GM12873 (cell line): ENCODE data around the gene ZNF778.

ENCODE experiments used
- CTCF ChIP-seq: IDR thresholded peaks from 2 replicates; pipeline ENCODE4 v1.5.1; 2012; ENCODE audit warnings: low read depth, mild to moderate bottlenecking, moderate library complexity, low read length, control low read depth; ENCODE audit not compliant: insufficient read depth; ENCODE audit errors: missing control alignments

ZNF778 gene

DNA sequence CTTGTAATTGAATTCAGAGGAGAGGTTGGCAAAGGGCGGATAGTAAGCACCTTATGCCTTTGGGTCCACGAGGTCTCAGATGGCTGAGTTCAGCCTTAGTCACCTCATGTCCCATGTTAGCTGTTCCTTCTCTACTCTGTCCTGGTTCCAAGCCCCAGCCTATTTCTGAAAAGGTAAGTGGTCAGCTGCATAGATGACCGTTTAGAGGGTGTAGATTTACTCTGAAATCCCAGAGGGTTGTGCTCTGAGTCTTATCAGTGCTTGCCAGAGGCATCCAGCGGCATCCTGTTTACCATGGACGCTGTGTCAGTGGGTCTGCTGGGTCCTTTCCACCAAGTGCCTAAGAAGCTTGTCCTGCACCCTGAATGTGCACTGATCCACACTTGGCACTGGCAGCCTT, 1.9 kb downstream of the ZNF778 start:
- TF ChIP-seq CTCF: no peak

GRCh38 chr16:89221604-89222003, 4.1 kb downstream of the ZNF778 start:
- TF ChIP-seq CTCF: no peak

GRCh38 chr16:89222931-89223330, 5.4 kb downstream of the ZNF778 start:
- no peak for TF ChIP-seq CTCF

GRCh38 chr16:89224665-89225064, 7.2 kb downstream of the ZNF778 start:
- TF ChIP-seq CTCF: no peak

DNA sequence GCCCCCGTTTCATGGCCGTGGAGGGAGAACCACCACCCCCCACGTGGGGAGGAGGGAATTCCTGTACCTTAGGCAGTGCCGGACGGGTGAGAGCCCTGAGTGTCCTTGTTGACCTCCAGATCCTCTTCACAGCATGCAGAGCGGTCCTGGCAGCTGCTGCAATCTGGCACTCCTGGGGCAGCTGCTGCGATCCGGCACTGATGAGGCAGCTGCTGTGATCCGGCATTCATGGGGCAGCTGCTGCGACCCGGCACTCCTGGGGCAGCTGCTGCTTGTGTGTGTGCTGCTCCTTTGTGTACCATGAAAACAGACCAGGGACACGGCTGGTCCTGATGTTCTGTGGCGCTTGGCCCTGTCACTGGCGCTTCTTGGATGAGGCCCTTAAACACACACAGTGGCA, 12.8 kb downstream of the ZNF778 start:
- no peak for TF ChIP-seq CTCF

- TF ChIP-seq CTCF: no peak
Measured at GRCh38 chr16:89232107-89232506, 14.6 kb downstream of the ZNF778 start.

DNA sequence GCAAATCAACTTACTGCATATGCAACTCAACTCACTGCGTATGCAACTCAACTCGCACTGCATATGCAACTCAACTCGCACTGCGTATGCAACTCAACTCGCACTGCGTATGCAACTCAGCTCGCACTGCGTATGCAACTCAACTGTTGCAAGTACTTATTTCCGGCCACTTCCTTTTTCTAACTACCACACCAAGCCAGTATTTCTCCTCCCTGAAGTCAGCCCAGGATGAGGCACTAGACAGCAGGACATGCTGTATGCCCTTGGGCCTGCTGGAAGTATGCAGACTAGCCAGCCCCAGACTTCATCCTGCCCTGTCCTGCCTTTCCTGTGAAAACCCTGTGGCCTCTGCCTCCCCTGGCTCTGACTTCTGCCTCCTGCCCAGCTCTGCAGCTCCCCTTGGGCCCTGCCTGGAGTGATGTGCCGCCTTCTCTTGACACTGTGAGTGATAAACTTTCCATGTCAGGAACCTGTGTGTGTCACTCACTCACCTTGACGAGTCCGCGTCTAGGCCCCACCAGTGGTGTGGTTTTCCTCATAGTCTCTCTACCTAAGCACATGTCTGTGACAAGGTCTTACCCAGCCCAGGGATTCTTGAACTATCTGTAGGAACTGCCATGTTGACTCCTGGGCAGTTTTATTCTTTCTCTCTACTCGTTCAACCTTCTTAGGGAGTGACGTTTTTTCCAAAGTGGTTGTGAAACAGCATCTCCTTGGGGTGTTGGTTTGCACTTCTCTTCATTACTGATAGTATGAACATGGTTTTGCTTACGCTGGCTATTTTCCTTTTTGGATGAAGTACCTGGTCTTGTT, 16.4 kb downstream of the ZNF778 start:
- no peak for TF ChIP-seq CTCF
